CD4-positive, alpha-beta T cell treated with Interleukin-15 for 1 hour (primary cell): ENCODE measurements around the gene CLIP1.
"Not testable (repeated sequence)": the region's sequence is repeated elsewhere in the genome, so short reads cannot be mapped to it uniquely, and the experiment has no call there.

Source experiments
- DNase-seq: peaks from one replicate; pipeline ENCODE4 v3.0.0-alpha.2; 2020

Gene CLIP1

DNA sequence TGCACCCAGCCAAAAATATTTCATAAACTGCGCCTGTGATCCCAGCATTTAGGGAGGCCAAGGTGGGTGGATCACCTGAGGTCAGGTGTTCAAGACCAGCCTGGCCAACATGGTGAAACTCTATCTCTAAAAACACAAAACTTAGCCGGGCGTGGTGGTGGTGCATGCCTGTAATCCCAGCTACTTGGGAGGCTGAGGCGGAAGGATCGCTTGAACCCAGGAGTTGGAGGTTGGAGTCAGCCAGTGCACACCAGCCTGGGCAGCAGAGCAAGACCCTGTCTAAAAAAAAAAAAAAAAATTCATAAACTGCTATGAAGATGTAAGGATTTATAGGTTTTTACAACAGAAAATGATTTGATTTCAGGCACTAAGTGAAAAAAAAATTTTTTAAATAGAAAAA is 6.6 kb upstream of the CLIP1 start:
- DNase-seq = not testable (repeated sequence)

DNA sequence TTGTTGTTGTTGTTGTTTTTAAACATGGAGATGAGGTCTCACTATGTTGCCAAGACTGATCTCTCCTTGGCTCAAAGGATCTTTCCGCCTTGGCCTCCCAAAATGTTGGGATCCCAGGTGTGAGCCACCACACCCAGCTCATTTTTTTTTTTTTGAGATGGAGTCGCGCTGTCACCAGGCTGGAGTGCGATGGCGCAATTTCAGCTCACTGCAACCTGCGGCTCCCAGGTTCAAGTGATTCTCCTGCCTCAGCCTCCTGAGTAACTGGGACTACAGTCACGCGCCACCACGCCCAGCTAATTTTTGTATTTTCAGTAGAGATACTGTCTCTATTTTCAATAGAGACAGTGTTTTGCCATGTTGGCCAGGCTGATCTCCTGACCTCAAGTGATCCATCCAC is 4.9 kb upstream of the CLIP1 start:
- no peak for DNase-seq

DNA sequence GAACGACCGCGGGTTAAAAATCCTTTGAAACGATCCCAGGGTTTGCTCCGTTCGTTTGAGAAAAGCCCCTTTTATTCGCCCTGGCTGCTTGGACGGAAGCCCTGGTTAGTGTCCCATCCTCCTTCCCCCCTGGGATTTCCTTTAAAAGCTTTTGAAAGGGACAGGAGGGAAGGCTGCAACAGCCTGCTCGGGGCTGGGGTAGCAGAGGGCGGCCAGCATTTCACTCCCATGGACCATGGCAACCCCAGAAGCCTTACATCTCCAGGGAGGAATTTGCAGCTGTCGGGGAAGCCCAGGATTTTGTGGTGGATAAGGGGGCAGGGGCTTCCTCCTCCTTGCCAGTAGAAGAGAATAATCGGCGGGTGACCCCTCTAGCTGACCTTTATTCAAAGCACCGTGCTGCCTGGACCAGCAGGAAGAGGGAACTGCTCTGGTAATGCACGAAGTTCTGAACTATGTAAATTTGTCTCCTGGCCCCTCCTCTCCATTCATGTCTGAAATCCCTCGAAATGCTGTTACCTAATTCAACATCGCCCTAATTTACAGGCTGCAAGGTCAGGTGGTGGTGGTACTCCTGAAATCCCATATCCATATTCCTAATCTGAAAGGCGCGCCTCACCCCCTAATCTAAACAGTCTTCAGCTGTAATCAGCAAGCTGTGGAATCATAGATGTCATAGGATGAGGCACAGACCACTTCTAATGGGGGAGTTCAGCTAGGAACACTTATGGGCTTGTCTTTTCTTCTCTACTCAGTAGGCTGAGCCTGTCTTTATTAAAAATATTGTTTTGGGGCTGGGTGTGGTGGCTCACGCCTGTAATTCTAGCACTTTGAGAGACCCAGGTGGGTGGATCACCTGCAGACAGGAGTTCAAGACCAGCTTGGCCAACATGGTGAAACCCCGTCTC is 1.0 kb upstream of the CLIP1 start:
- no peak for DNase-seq

DNA sequence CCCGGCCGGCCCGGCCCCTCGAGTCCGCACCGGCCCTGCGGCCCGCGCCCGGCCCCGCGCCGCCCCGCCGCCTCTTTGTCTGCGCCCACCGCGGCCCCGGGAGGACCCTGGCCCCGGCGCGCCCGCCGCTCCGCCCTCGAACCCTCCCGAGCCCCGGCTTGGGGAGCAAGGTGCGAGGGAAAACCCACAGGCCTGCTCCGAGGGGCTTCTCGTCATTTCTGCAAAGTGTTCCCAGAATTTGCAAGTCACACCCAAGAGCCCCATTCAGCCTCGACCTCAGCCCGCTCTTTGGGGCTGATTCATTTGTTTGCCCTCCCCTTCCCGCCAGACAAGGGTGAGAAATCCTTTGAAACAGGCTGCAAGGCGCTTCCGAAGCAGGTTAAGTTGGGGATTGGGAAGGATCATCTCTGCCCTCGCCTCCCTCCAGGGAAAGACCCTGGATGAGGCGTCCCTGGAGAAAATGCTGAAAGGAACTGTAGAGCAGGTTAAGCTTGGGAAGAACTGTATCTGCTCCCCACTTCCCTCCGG is 325 bp upstream of the CLIP1 start:
- peak; percentile 41 for DNase-seq

DNA sequence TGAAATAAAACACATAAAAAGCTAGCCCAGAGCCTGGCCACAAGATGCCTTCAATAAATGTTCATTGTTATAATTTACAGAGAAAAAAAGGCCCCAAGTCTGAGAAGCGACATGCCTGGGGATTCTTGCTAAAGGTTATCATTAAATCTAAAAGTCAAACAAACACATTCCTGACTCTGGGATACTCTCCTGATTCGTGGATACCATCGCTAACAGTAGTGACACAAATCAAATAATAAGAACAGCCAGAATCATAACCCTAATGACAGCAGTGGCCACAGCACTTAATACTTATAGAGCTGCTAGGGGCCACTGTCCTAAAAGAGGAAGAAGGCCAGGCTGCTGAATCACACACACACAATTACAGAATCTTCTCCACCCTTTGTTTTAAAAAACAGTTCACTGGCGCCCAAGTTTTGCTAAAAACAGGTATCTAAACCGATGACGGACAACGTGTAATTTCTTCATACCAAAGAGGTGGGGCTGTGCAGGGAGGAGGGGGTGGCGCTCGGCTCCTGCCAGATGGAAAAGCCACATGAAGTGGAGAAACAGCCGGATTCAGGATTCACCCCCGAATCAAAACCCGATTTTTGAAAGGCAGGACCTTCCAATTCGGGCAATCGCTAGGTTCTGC is 1.2 kb downstream of the CLIP1 start:
- peak; percentile 33 for DNase-seq

DNA sequence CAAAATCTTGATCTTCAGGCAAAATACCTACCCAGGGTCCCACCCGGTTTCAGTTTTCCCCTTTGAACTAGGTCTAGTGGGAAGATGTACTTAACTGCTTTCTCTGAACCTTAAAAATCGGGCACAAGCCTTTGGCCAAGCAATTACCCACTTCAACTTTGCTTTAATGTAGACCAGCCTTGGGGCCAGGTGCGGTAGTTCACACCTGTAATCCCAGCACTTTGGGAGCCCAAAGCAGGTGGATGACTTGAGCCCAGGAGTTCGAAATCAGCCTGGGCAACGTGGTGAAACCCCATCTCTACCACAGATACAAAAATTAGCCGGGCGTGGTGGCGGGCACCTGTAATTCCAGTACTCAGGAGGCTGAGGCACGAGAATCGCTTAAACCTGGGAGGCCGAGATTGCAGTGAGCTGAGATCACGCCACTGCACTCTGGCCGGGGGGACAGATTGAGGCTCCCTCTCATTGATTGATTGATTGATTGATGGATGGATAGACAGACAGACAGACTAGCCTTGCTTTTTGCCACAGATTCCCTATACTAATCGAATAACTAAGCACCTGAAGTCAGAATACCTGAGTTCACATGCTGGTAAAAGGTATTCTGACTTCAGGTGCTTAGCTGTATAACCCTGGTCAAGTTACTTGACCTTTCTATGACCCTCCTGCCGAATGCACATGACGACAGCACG is 1.9 kb downstream of the CLIP1 start:
- no peak for DNase-seq

DNA sequence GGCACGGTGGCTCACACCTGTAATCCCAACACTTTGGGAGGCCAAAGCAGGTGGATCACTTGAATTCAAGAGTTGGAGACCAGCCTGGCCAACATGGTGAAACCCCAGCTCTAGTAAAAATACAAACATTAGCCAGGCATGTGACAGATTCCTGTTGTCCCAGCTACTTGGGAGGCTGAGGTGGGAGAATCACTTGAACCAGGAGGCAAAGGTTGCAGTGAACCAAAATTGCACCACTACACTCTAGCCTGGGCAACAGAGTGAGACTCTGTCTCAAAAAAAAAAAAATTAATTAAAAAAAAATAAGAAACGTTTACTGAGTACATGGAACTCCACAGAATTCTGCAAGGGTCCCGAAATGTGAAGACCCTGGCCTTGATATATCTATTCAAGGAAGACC is 3.4 kb downstream of the CLIP1 start:
- not testable (repeated sequence) for DNase-seq

DNA sequence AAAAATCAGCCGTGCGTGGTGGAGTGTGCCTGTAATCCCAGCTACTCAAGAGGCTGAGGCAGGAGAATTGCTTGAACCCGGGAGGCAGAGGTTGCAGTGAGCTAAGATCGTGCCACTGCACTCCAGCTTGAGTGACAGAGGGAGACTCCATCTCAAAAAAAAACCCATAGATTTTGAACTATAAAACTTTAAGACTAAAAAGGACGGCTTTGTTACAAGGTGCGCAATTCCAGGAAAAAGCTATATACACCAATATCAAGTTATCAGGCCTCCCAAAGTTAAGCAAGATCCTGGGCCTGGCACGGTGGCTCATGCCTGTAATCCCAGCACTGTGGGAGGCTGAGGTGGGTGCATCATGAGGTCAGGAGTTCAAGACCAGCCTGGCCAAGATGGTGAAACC is 6.8 kb downstream of the CLIP1 start:
- not testable (repeated sequence) for DNase-seq

DNA sequence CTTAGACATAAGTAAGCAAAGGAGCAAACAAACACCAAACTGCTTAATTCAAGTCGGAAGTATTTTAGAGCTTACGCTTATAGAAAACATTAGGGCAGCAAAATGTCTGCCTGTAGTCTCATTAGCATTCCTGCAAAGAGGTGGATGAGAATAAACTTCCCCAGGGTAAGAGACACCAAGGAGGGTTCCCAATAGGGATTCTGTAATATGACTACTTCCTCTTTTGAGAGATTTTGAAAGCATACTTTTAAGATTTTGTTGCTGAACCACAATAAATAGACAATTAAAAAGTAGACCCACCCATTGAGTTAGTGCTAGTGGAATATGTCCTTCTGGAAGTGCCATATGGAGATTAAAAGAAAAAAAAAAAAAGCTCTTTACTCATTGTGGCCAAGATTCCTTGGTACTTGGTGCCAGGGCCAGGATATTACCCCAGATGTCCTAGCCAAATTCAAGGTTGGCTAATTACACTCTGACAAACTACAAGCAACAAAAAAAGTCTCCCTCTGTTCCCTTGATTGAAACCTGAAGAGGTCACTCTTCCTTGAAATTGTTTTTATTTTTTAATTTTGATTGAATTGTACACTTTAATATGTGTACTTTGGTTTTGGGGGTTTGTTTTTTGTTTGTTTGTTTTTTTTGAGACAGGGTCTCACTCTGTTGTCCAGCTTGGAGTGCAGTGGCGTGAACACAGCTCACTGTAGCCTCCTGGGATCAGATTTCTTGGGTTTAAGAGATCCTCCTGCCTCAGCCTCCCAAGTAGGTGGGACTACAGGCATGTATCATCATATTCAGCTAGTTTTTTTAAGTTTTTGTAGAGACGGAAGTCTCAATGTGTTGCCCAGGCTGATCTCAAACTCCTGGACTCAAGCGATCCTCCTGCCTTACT is 8.7 kb downstream of the CLIP1 start:
- no peak for DNase-seq

DNA sequence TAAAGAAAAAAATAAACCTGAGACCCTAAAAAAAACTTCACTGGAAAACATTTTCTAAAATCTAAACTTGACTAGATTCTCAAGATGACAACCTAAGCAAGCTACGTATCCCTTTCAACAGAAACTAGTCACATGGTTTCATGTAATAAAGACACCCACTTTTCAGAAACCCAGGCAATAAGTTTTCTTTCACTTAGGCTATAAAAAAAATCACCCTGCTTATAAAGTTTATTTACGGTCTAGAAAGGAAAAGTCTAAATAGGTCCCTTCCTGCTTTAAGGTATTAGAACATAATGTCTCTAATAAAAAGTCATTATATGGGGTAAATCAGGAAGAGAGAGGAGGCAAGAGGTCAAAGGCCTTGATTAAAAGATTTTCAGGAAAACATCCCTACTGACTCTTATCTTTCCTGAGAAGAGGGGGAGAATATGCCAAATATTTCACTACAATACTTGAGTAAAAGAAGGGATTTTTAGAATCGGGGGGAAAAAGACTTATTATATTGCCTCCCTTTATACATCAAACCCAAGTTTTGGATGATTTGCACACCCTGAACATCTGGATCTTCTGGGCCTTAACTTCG is 9.5 kb downstream of the CLIP1 start:
- DNase-seq = no peak

DNA sequence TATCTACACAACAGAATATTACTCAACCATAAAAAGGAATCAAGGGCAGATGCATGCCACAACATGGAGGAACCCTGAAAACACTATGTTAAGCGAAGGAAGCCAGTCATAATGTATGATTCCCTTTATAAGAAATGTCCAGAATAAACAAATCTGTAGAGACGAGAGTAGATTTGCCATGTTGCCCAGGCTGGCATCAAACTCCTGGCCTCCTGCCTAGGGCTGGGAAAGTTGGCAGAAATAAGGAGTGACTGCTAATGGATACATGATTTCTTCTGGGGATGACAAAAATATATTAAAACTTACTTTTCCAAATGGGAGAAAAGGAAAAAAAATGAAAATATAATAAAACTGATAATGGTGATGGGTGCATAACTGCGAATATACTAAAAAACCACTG is 10.9 kb downstream of the CLIP1 start:
- no peak for DNase-seq

DNA sequence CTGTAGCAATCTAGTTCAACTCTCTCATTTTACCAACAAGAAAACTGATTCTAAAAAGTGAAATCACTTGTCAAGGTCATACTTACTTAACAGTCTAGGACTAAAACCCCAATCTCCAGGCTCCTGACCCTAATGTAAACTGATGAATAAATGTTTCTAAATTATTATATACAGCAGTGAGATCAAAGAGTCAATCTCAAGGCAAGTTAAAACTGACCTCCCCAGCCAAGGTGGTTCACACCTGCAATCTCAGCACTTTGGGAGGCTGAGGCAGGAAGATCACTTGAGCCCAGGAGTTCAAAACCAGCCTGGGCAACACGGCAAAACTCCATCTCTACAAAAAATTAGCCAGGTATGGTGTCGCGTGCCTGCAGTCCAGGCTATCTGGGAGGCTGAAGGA is 15.3 kb downstream of the CLIP1 start:
- DNase-seq = no peak

DNA sequence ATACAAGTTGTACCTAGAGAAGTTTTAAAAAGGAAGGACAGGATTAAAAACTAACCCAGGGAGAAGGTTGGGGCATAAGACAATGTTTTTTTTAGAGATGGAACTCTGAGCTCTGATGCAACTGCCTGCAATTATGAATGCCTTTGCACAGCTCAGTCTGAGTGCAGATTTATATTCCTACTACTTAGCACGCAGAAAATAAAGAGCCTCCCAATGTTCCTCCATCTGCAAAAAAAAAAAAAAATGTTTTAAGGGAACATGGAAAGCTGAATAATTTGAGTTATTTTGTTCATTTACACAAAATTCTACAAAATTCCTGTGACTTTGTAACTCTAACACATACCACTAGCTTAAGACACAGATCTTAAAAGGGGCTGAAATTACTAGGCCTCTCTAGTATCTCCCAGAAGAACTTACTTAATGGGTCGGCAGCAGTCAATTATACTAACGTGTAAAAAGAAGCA is 15.7 kb downstream of the CLIP1 start:
- DNase-seq = no peak

DNA sequence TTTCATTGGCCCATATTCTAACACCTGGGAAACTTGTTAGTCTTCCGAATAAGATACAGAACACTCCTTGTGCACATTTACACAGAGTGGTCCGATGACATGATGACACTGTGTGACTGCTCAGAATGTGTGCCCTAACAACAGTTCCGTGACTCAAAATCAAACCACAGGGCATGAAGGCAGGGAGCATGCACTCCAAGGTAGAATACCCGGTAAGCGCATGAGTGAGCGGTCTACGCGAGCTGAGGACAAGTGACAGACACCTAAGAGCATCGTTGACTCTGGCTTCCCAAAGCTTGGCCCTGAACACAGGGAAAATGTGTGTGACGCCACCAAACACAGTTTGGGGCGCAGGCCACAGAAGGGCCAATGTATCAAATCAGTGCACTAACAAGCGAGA is 18.6 kb downstream of the CLIP1 start:
- no peak for DNase-seq

DNA sequence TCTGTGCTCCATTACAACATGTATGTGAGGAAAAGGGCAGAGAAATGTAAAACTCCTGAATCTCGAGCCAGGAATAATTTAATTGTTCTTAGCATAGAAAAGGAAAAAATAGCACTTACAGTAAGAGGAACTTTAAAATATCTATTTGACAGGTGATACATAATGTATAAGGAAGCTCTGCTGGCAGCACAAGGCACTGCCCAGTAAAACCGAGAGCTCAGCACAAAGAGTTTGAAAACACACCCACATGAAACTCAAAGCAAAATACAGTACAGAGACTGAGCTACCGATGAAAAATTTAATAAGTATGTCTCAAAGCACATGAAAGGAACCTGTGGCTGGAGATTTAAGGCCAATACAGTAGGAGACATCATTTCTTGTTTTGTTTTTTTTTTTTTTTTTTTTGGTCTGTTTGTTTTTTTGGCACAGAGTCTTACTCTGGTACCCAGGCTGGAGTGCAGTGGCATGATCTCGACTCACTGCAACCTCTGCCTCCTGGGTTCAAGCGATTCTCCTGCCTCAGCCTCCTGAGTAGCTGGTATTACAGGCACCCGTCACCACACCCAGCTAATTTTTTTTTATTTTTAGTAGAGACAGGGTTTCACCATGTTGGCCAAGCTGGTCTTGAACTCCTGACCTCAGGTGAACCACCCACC is 19.2 kb downstream of the CLIP1 start:
- no peak for DNase-seq

DNA sequence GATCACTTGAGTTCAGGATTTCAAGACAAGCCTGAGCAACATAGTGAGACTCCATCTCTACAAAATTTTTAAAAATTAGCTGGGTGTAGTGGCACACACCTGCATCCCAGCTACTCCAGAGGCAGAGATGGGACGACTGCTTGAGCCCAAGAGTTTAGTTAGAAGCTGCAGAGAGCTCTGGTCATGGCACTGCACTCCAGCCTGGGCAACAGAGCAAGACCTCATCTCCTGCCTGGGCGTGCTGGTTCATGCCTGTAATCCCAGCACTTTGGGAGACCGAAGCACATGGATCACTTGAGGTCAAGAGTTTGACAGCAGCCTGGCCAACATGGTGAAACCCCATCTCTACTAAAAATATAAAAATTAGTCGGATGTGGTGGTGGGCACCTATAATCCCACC is 20.2 kb downstream of the CLIP1 start:
- no peak for DNase-seq

DNA sequence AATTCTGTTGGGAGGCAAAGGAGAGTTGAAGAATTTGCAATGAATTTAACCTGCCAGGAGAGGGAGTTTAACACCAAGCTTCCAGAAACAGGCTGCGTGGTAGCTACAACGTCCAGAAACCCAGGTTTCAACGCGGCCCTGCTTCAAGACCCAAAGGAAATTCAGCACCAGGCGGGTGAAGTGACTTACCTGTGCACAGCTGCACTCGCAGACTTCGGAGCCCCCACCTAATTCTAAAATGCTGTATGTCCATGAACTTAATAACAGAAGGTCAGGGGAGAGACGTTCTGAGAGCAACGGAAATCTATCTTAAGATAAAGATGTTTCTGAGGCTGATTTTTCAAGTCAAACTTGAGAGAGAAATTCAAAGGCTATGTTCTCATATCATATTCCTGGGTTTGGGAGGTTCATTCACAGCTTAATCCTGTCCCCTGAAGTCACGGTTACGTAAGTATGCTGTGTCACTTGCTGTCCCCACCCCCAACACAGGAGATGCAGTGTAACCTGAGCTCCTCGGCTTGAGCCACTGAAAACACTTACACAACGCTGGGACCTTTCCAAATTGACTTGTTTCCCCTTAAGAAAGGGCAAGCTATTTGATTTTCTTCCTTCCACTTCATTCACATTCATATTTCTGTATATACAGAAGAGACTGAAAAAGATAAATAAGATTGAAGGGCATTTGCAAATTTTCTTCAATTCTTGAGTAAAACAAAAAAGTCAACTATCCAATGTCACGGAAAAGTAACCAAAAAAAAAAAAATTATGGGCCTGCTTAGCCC is 22.7 kb downstream of the CLIP1 start:
- DNase-seq = peak; percentile 71

DNA sequence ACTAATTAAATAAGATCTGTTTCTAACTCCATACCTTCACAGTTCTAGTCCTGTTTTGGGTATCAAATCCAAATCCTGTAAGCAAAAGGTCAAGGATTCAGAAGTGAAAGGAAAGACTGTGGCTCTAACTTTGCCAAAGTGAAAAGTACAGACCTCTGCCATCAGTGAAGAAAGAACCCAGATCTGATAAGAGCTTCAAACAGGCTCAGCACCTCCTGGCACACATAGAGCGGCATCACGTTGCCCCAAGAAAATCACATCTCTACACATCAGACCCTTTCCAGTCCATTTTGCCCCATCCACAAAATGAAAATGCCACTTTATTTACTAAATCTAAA is 23.2 kb downstream of the CLIP1 start:
- no peak for DNase-seq

DNA sequence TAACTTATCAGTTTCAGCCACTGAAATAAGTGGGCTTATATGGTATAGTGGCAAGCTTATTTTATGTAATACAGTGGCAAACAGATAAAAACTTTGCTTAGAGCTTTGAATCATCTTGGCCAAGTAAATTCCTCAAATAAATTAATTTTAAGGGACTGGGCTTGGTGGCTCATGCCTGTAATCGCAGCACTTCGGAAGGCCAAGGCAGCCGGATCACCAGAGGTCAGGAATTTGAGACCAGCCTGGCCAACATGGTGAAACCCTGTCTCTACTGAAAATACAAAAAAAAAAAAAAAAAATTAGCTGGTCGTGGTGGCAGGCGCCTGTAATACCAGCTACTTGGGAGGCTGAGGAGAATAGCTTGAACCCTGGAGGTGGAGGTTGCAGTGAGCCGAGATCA is 24.5 kb downstream of the CLIP1 start:
- DNase-seq = not testable (repeated sequence)

DNA sequence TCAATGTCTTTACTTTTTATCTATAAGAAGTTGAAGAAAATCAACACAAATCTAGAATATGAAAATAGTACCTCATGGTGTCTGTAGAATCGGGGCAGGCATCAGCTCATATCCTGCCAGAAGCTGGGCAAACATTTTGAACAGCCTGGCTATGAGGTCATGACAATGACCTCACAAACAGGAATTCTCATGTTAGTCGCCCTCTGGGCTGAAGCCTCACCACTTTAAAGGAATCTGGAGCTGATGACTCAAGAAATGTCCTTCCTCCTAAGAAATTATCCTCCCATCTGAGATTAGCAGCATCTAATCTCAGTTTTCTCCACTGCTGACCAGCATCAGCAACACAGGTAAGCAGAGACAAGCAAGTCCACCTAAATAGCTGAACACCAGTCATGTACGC is 27.1 kb downstream of the CLIP1 start:
- DNase-seq = no peak
